Stomach smooth muscle (tissue), 2 donors: ENCODE data around the gene AFF4.
A peak's percentile ranks its signal among the peaks of the same experiment; 100 is the strongest.
"Not testable (repeated sequence)": the region's sequence is repeated elsewhere in the genome, so short reads cannot be mapped to it uniquely, and the experiment has no call there.

Source experiments
- H3K27ac ChIP-seq: one replicate; pipeline ENCODE4 v1.7.0; 2013; ENCODE audit warnings: mild to moderate bottlenecking, low read length, inconsistent platforms
- H3K27me3 ChIP-seq, 2 donors: one replicate each; pipeline ENCODE4 v1.7.0; 2013; ENCODE audit warnings: low read length in 2 of 2; ENCODE audit not compliant: insufficient read depth in 2 of 2, control insufficient read depth in 1 of 2
- H3K36me3 ChIP-seq, 2 donors: one replicate each; pipeline ENCODE4 v1.7.0; 2013; ENCODE audit warnings: low read length in 2 of 2; ENCODE audit not compliant: control insufficient read depth in 2 of 2, insufficient read depth in 2 of 2
- H3K4me1 ChIP-seq: one replicate; pipeline ENCODE4 v1.7.0; 2013; ENCODE audit warnings: low read length; ENCODE audit not compliant: control insufficient read depth, insufficient read depth
- H3K4me3 ChIP-seq, 2 donors: one replicate each; pipeline ENCODE4 v1.7.0; 2013; ENCODE audit warnings: low read length in 2 of 2
- H3K9ac ChIP-seq, 2 donors: one replicate each; pipeline ENCODE4 v1.7.0; 2013; ENCODE audit warnings: low read length in 2 of 2, mild to moderate bottlenecking in 1 of 2
- H3K9me3 ChIP-seq, 2 donors: one replicate each; pipeline ENCODE4 v1.7.0; 2013; ENCODE audit warnings: low read length in 2 of 2; ENCODE audit not compliant: control insufficient read depth in 2 of 2
- donor health status: healthy.
- donor health status: Pancreatic carcinoma.

The AFF4 gene

GRCh38 chr5:132963171-132964104, at the start of gene AFF4:
AFF4 (minus strand) TSS chr5:132963634; CDS start chr5:132937189, 26,445 bp downstream.
- Histone ChIP-seq H3K9me3 (no peaks in the 10 kb centered on the region), H3K9ac (peak within 1 kb of the TSS; percentile 98 to 99), H3K27me3 (no peaks in the 10 kb centered on the region), H3K27ac (peak within 1 kb of the TSS; percentile 96), H3K4me1 (peaks cover 11% of the 10 kb centered on the region), H3K36me3 (peaks cover 0 to 4% of the 10 kb centered on the region in 2 donors), H3K4me3 (peak within 1 kb of the TSS; percentile 63 to 73)

GRCh38 chr5:133008455-133008854, 45.0 kb upstream of the AFF4 start:
- not testable (repeated sequence) for H3K36me3 ChIP-seq, H3K9me3 ChIP-seq, H3K27me3 ChIP-seq, H3K4me3 ChIP-seq, H3K9ac ChIP-seq, H3K4me1 ChIP-seq, H3K27ac ChIP-seq

- H3K9me3 ChIP-seq = no peaks in the 10 kb centered on the region
- H3K36me3 ChIP-seq = peaks cover 4 to 5% of the 10 kb centered on the region in 2 donors
- H3K27me3 ChIP-seq = no peaks in the 10 kb centered on the region
- H3K4me1 ChIP-seq = no peaks in the 10 kb centered on the region
- no peak overlapping the region for H3K4me3 ChIP-seq
- no peak overlapping the region for H3K27ac ChIP-seq
- H3K9ac ChIP-seq = no peak overlapping the region
Observed at GRCh38 chr5:133006653-133007052, 43.2 kb upstream of the AFF4 start.

- Histone ChIP-seq H3K27ac (no peak overlapping the region), H3K9ac (no peak overlapping the region), H3K4me1 (no peaks in the 10 kb centered on the region), H3K4me3 (no peak overlapping the region), H3K9me3 (no peaks in the 10 kb centered on the region), H3K27me3 (no peaks in the 10 kb centered on the region), H3K36me3 (peaks cover 3 to 5% of the 10 kb centered on the region in 2 donors)
Observed at GRCh38 chr5:132999246-132999645, 35.8 kb upstream of the AFF4 start.

- peaks cover 3 to 5% of the 10 kb centered on the region in 2 donors for H3K36me3 ChIP-seq
- H3K9me3 ChIP-seq = no peaks in the 10 kb centered on the region
- no peak overlapping the region for H3K27ac ChIP-seq
- H3K9ac ChIP-seq = no peak overlapping the region
- H3K4me1 ChIP-seq = no peaks in the 10 kb centered on the region
- no peak overlapping the region for H3K4me3 ChIP-seq
- no peaks in the 10 kb centered on the region for H3K27me3 ChIP-seq
Observed at GRCh38 chr5:132998556-132998955, 35.1 kb upstream of the AFF4 start.

GRCh38 chr5:132996307-132996706, 32.9 kb upstream of the AFF4 start:
- Histone ChIP-seq H3K27me3 (no peaks in the 10 kb centered on the region), H3K27ac (no peak overlapping the region), H3K4me3 (no peak overlapping the region), H3K4me1 (no peaks in the 10 kb centered on the region), H3K36me3 (peaks cover 0 to 3% of the 10 kb centered on the region in 2 donors), H3K9ac (no peak overlapping the region), H3K9me3 (no peaks in the 10 kb centered on the region)

GRCh38 chr5:132987531-132988408, 24.3 kb upstream of the AFF4 start:
- no peaks in the 10 kb centered on the region for H3K4me1 ChIP-seq
- H3K27ac ChIP-seq = no peak overlapping the region
- H3K4me3 ChIP-seq = no peak overlapping the region
- H3K27me3 ChIP-seq = no peaks in the 10 kb centered on the region
- no peaks in the 10 kb centered on the region for H3K36me3 ChIP-seq
- no peak overlapping the region for H3K9ac ChIP-seq
- no peaks in the 10 kb centered on the region for H3K9me3 ChIP-seq

- H3K36me3 ChIP-seq, H3K27me3 ChIP-seq, H3K27ac ChIP-seq, H3K4me3 ChIP-seq, H3K4me1 ChIP-seq, H3K9me3 ChIP-seq, H3K9ac ChIP-seq: not testable (repeated sequence)
Observed at GRCh38 chr5:132982971-132983370, 19.5 kb upstream of the AFF4 start.

GRCh38 chr5:132981288-132981687, 17.9 kb upstream of the AFF4 start:
- Histone ChIP-seq H3K9me3 (no peaks in the 10 kb centered on the region), H3K4me3 (no peak overlapping the region), H3K36me3 (no peaks in the 10 kb centered on the region), H3K9ac (no peak overlapping the region), H3K4me1 (no peaks in the 10 kb centered on the region), H3K27me3 (no peaks in the 10 kb centered on the region), H3K27ac (no peak overlapping the region)

GRCh38 chr5:132979976-132980375, 16.5 kb upstream of the AFF4 start:
- Histone ChIP-seq H3K36me3 (no peaks in the 10 kb centered on the region), H3K9me3 (no peaks in the 10 kb centered on the region)

More at GRCh38 chr5:132979976-132980375, 16.5 kb upstream of the AFF4 start:
- no peak overlapping the region for H3K27ac ChIP-seq
- no peaks in the 10 kb centered on the region for H3K4me1 ChIP-seq
- no peaks in the 10 kb centered on the region for H3K27me3 ChIP-seq
- H3K9ac ChIP-seq = no peak overlapping the region
- no peak overlapping the region for H3K4me3 ChIP-seq
